Aorta (tissue), 5 donors: ENCODE data around the gene ZNF565. TPM values are rescaled to one million over a fixed set of nuclear protein-coding genes. Genes with fewer than 3 reads are reported as not detected.
"Not testable (repeated sequence)": the region's sequence is repeated elsewhere in the genome, so short reads cannot be mapped to it uniquely, and the experiment has no call there.

Experiments used
- ATAC-seq: fragments of 200-7000 bp; cut with Tn5 transposase; one replicate; pipeline ENCODE4 v1.9.1; 2022; ENCODE audit warnings: moderate library complexity; ENCODE audit not compliant: low FRiP score
- DNase-seq, 2 donors: peaks; one replicate each; pipeline ENCODE4 v3.0.0-alpha.2; 2020
- H3K27ac ChIP-seq, 2 donors: one replicate each; pipeline ENCODE4 v1.5.1; 2013; ENCODE audit warnings: low read length in 2 of 2, mild to moderate bottlenecking in 2 of 2, moderate library complexity in 2 of 2, control low read depth in 1 of 2, inconsistent platforms in 1 of 2, low read depth in 1 of 2
- H3K27me3 ChIP-seq, 2 donors: one replicate each; pipeline ENCODE4 v1.6.1; 2013; ENCODE audit warnings: control low read depth in 1 of 2, low read length in 1 of 2, mild to moderate bottlenecking in 1 of 2, moderate library complexity in 1 of 2; ENCODE audit not compliant: insufficient read depth in 2 of 2, control insufficient read depth in 1 of 2
- H3K36me3 ChIP-seq, 2 donors: one replicate each; pipeline ENCODE4 v1.6.1; 2013; ENCODE audit warnings: control low read depth in 1 of 2, low read length in 1 of 2, mild to moderate bottlenecking in 1 of 2; ENCODE audit not compliant: insufficient read depth in 2 of 2, control insufficient read depth in 1 of 2
- H3K4me1 ChIP-seq, 2 donors: one replicate each; pipeline ENCODE4 v1.6.1; 2013; ENCODE audit warnings: low read length in 2 of 2, control low read depth in 1 of 2, mild to moderate bottlenecking in 1 of 2, moderate library complexity in 1 of 2; ENCODE audit not compliant: insufficient read depth in 2 of 2, control insufficient read depth in 1 of 2
- H3K4me3 ChIP-seq, 2 donors: one replicate each; pipeline ENCODE4 v1.5.1; 2013; ENCODE audit warnings: low read length in 2 of 2, control low read depth in 1 of 2, mild to moderate bottlenecking in 1 of 2
- H3K9me3 ChIP-seq: one replicate; pipeline ENCODE4 v1.6.1; 2013; ENCODE audit warnings: mild to moderate bottlenecking, low read length; ENCODE audit not compliant: control insufficient read depth
- WGBS, 2 donors: extraction: QIAGEN DNeasy Blood & Tissue Kit; methylation state at CpG; one replicate each; pipeline ENCODE4 v1.1.7; 2013; 5-methylcytosine and 5-hydroxymethylcytosine counted together
- intact Hi-C, 2 donors: fragments of 100-400 bp; cut with DNase I; formaldehyde crosslinking; loops; one replicate each; pipeline versions ENCODE4 v1.14.2 to v1.15.0; 2022
- polyA plus RNA-seq, 2 donors: library from polyadenylated mRNA; stranded (reverse); fragments of 200-250 nt; gene quantifications; one replicate each; pipeline ENCODE4 v1.2.3, GENCODE V29; 2013
- total RNA-seq, 2 donors: library from RNA; stranded (reverse); fragmentation: NEBNext Ultra II Directional; extraction: Animal tissue kit (Norgen Biotek cat#: 25700); gene quantifications; one replicate each; pipeline ENCODE4 v1.2.1, GENCODE V29; 2021
- donor health status: healthy with polysubstance abuse.
- donor health status: Bipolar disorder and iron deficiency.
- donor health status: DM: no; HTN: no; CAD: no.
- donor health status: DM: no; HTN: no; CAD: no.
- donor health status: DM: yes; HTN: yes; CAD: no.

Gene ZNF565
- total and polyA plus RNA-seq, 4 donors, result 1.6 to 8.0 (median 5.0) TPM

GRCh38 chr19:36254848-36255247 lies 40.4 kb upstream of the ZNF565 start:
- intact Hi-C loops, result no loop called here
- H3K27ac ChIP-seq, result no peak overlapping the region

GRCh38 chr19:36252047-36252446 lies 37.6 kb upstream of the ZNF565 start:
- no peak overlapping the region for H3K4me3 ChIP-seq
- 62 to 79% methylated on average over 1 of the region's 1 CpG for WGBS, 2 donors
- H3K4me1 ChIP-seq, result no peaks in the 10 kb centered on the region
- no peaks in the 10 kb centered on the region for H3K36me3 ChIP-seq
- ATAC-seq (no peak), DNase-seq (no peak)
- peaks cover 4% of the 10 kb centered on the region for H3K9me3 ChIP-seq
- H3K27me3 ChIP-seq, result no peaks in the 10 kb centered on the region
- intact Hi-C loops, result no loop called here
- H3K27ac ChIP-seq, result no peak overlapping the region

More at GRCh38 chr19:36254848-36255247, 40.4 kb upstream of the ZNF565 start:
- H3K4me1 ChIP-seq, result no peaks in the 10 kb centered on the region
- ATAC-seq (no peak), DNase-seq (peak in 1 of 2 donors; percentile 55)
- WGBS, 2 donors, result 86 to 94% methylated on average over 11 of the region's 11 CpGs
- no peak overlapping the region for H3K4me3 ChIP-seq
- no peaks in the 10 kb centered on the region for H3K36me3 ChIP-seq
- no peaks in the 10 kb centered on the region for H3K27me3 ChIP-seq
- peaks cover 6% of the 10 kb centered on the region for H3K9me3 ChIP-seq

GRCh38 chr19:36246006-36246481 lies 31.6 kb upstream of the ZNF565 start:
- no peak overlapping the region for H3K4me3 ChIP-seq
- 23 to 26% methylated on average over 29 of the region's 29 CpGs for WGBS, 2 donors
- intact Hi-C loops, result no loop called here
- H3K9me3 ChIP-seq, result no peaks in the 10 kb centered on the region
- H3K36me3 ChIP-seq, result no peaks in the 10 kb centered on the region
- no peak for DNase-seq
- no peaks in the 10 kb centered on the region for H3K4me1 ChIP-seq
- no peaks in the 10 kb centered on the region for H3K27me3 ChIP-seq
- no peak overlapping the region for H3K27ac ChIP-seq
- no peak for ATAC-seq

- H3K36me3 ChIP-seq, result no peaks in the 10 kb centered on the region
- no peaks in the 10 kb centered on the region for H3K4me1 ChIP-seq
- no peaks in the 10 kb centered on the region for H3K27me3 ChIP-seq
- 1 to 2% methylated on average over 63 of the region's 63 CpGs for WGBS, 2 donors
- intact Hi-C loops, result no loop called here
- peak; percentile 44 for ATAC-seq
- H3K27ac ChIP-seq, result no peak overlapping the region
- DNase-seq, result no peak
- no peak overlapping the region for H3K4me3 ChIP-seq
- no peaks in the 10 kb centered on the region for H3K9me3 ChIP-seq
Observed at GRCh38 chr19:36245210-36246005, 30.9 kb upstream of the ZNF565 start.

GRCh38 chr19:36244066-36244465 lies 29.6 kb upstream of the ZNF565 start:
- DNase-seq, result no peak
- no peaks in the 10 kb centered on the region for H3K4me1 ChIP-seq
- no peak overlapping the region for H3K27ac ChIP-seq
- no peak overlapping the region for H3K4me3 ChIP-seq
- H3K36me3 ChIP-seq, result peaks cover 0 to 2% of the 10 kb centered on the region in 2 donors
- 65 to 80% methylated on average over 11 of the region's 11 CpGs for WGBS, 2 donors
- no peak for ATAC-seq
- no peaks in the 10 kb centered on the region for H3K9me3 ChIP-seq
- no peaks in the 10 kb centered on the region for H3K27me3 ChIP-seq
- intact Hi-C loops, result no loop called here

GRCh38 chr19:36236946-36237310 lies 22.5 kb upstream of the ZNF565 start:
- DNase-seq, result no peak
- H3K27me3 ChIP-seq, result no peaks in the 10 kb centered on the region
- H3K9me3 ChIP-seq, result peaks cover 16% of the 10 kb centered on the region
- H3K27ac ChIP-seq, result no peak overlapping the region
- ATAC-seq, result no peak
- peaks cover 19 to 32% of the 10 kb centered on the region in 2 donors for H3K36me3 ChIP-seq
- no peak overlapping the region for H3K4me3 ChIP-seq
- intact Hi-C loops, result no loop called here
- no peaks in the 10 kb centered on the region for H3K4me1 ChIP-seq
- WGBS, 2 donors, result 98 to 99% methylated on average over 3 of the region's 3 CpGs

- H3K4me1 ChIP-seq, result no peaks in the 10 kb centered on the region
- peak overlapping the region in 1 of 2 donors; percentile 13 for H3K4me3 ChIP-seq
- no peaks in the 10 kb centered on the region for H3K27me3 ChIP-seq
- ATAC-seq (no peak), DNase-seq (no peak)
- H3K36me3 ChIP-seq, result peaks cover 19 to 33% of the 10 kb centered on the region in 2 donors
- peaks cover 18% of the 10 kb centered on the region for H3K9me3 ChIP-seq
- intact Hi-C loops, result no loop called here
- no peak overlapping the region for H3K27ac ChIP-seq
- WGBS, 2 donors, result 96 to 97% methylated on average over 6 of the region's 6 CpGs
Observed at GRCh38 chr19:36236304-36236945, 22.0 kb upstream of the ZNF565 start.

GRCh38 chr19:36233626-36234025 lies 19.2 kb upstream of the ZNF565 start:
- H3K27me3 ChIP-seq, DNase-seq, ATAC-seq, H3K4me1 ChIP-seq, H3K27ac ChIP-seq, intact Hi-C loops, H3K4me3 ChIP-seq: not testable (repeated sequence)
- Histone ChIP-seq H3K36me3 (peaks cover 28 to 42% of the 10 kb centered on the region in 2 donors), H3K9me3 (peaks cover 21% of the 10 kb centered on the region)
- WGBS, 2 donors, result 76 to 85% methylated on average over 7 of the region's 7 CpGs
